GM23338 (cell line): ENCODE results near the gene N4BP2. TPM values are rescaled to one million over a fixed set of nuclear protein-coding genes. Genes with fewer than 3 reads are reported as not detected.

ENCODE experiments used
- ATAC-seq: fragments of 200-7000 bp; cut with Tn5 transposase; 3 replicates; pipeline ENCODE4 v1.9.1; 2020
- DNase-seq: peaks from one replicate; pipeline ENCODE4 v3.0.0-alpha.2; 2015; ENCODE audit warnings: low spot score
- H2AFZ ChIP-seq: fragments of 200-600 bp; sonication (generic); 2 replicates; pipeline ENCODE4 v1.8.0; 2016; ENCODE audit warnings: antibody characterized with exemption, mild to moderate bottlenecking, moderate library complexity
- H3F3A ChIP-seq: fragments of 200-600 bp; sonication (generic); replicated peaks from 2 replicates; pipeline ENCODE4 v1.8.0; 2017; ENCODE audit warnings: antibody characterized with exemption, mixed run types, low read depth
- H3K27ac ChIP-seq: fragments of 200-600 bp; sonication (generic); 2 replicates; pipeline ENCODE4 v1.6.1; 2016; ENCODE audit warnings: low read depth
- H3K27me3 ChIP-seq: fragments of 200-600 bp; sonication (generic); 2 replicates; pipeline ENCODE4 v1.8.0; 2016; ENCODE audit warnings: mild to moderate bottlenecking, mixed run types, moderate library complexity; ENCODE audit not compliant: insufficient read depth
- H3K36me3 ChIP-seq: fragments of 200-600 bp; sonication (generic); 2 replicates; pipeline ENCODE4 v1.8.0; 2016; ENCODE audit warnings: mild to moderate bottlenecking; ENCODE audit not compliant: insufficient read depth
- H3K4me1 ChIP-seq: fragments of 200-600 bp; sonication (generic); 2 replicates; pipeline ENCODE4 v1.8.0; 2016; ENCODE audit warnings: mild to moderate bottlenecking, moderate library complexity; ENCODE audit not compliant: insufficient read depth
- H3K4me2 ChIP-seq: fragments of 200-600 bp; sonication (generic); 2 replicates; pipeline ENCODE4 v1.7.1; 2017; ENCODE audit warnings: mixed run types
- H3K4me3 ChIP-seq: fragments of 200-600 bp; sonication (generic); 2 replicates; pipeline ENCODE4 v1.6.1; 2016; ENCODE audit warnings: mixed run types
- H3K79me2 ChIP-seq: fragments of 200-600 bp; sonication (generic); replicated peaks from 2 replicates; pipeline ENCODE4 v1.8.0; 2017; ENCODE audit warnings: mild to moderate bottlenecking; ENCODE audit not compliant: insufficient read depth
- H3K9me2 ChIP-seq: fragments of 200-600 bp; sonication (generic); 2 replicates; pipeline ENCODE4 v1.8.0; 2017; ENCODE audit not compliant: insufficient read depth
- H4K20me1 ChIP-seq: fragments of 200-600 bp; sonication (generic); replicated peaks from 2 replicates; pipeline ENCODE4 v1.8.0; 2017; ENCODE audit warnings: mild to moderate bottlenecking; ENCODE audit not compliant: insufficient read depth
- H3K27ac Mint-ChIP-seq: 2 replicates; pipeline ENCODE4 v1.8.0; 2020; ENCODE audit warnings: inconsistent platforms, mild to moderate bottlenecking, moderate library complexity, mixed read lengths
- H3K27me3 Mint-ChIP-seq: 3 replicates; pipeline ENCODE4 v1.8.0; 2022; ENCODE audit warnings: low read depth, mild to moderate bottlenecking, moderate library complexity, mixed read lengths, inconsistent platforms; ENCODE audit not compliant: insufficient read depth, poor library complexity
- H3K36me3 Mint-ChIP-seq: 3 replicates; pipeline ENCODE4 v1.8.0; 2021; ENCODE audit warnings: low read depth, mild to moderate bottlenecking, inconsistent platforms, moderate library complexity, mixed read lengths
- H3K4me1 Mint-ChIP-seq: 3 replicates; pipeline ENCODE4 v1.8.0; 2020; ENCODE audit warnings: mild to moderate bottlenecking, inconsistent platforms, mixed read lengths
- H3K4me3 Mint-ChIP-seq: 3 replicates; pipeline ENCODE4 v1.8.0; 2021; ENCODE audit warnings: moderate library complexity, mild to moderate bottlenecking, inconsistent platforms, mixed read lengths
- H3K9me3 Mint-ChIP-seq: 3 replicates; pipeline ENCODE4 v1.8.0; 2020; ENCODE audit warnings: moderate library complexity, mild to moderate bottlenecking, inconsistent platforms, mixed read lengths
- CREB1 ChIP-seq: fragments of 250-450 bp; sonication (Bioruptor Pico); IDR thresholded peaks from 2 replicates; pipeline ENCODE4 v1.5.0; 2020; ENCODE audit warnings: low read depth, mild to moderate bottlenecking, moderate library complexity
- EZH2 ChIP-seq: fragments of 200-600 bp; sonication (generic); IDR thresholded peaks from one replicate; pipeline ENCODE4 v1.8.0; 2017; ENCODE audit warnings: antibody characterized with exemption, mild to moderate bottlenecking, low read depth; ENCODE audit not compliant: unreplicated experiment
- EZH2phosphoT487 ChIP-seq: fragments of 200-600 bp; sonication (generic); IDR thresholded peaks from one replicate; pipeline ENCODE4 v1.8.1; 2018; ENCODE audit warnings: antibody characterized with exemption; ENCODE audit not compliant: unreplicated experiment
- JUNB ChIP-seq: IDR thresholded peaks from one replicate; pipeline ENCODE4 v1.6.1; 2016; ENCODE audit warnings: antibody characterized with exemption; ENCODE audit not compliant: unreplicated experiment
- NANOG ChIP-seq: IDR thresholded peaks from 2 replicates; pipeline ENCODE4 v1.6.1; 2016; ENCODE audit warnings: antibody characterized with exemption, borderline replicate concordance
- POLR2AphosphoS5 ChIP-seq: IDR thresholded peaks from 2 replicates; pipeline ENCODE4 v1.6.1; 2016; ENCODE audit warnings: antibody characterized with exemption, low read depth
- STAT1 ChIP-seq: IDR thresholded peaks from one replicate; pipeline ENCODE4 v1.6.1; 2016; ENCODE audit warnings: antibody characterized with exemption; ENCODE audit not compliant: unreplicated experiment
- ZNF114 ChIP-seq: fragments of 250-450 bp; sonication (Bioruptor Pico); IDR thresholded peaks from 2 replicates; pipeline ENCODE4 v1.5.0; 2020; ENCODE audit warnings: mild to moderate bottlenecking, moderate library complexity
- ZNF331 ChIP-seq: fragments of 250-450 bp; sonication (Bioruptor Pico); IDR thresholded peaks from 2 replicates; pipeline ENCODE4 v1.5.0; 2020; ENCODE audit warnings: low read depth, mild to moderate bottlenecking, moderate library complexity
- polyA plus RNA-seq: library from polyadenylated mRNA; unstranded; fragments of >200 nt; fragmentation: Nextera tagmentation; extraction: Ambion mirVana; gene quantifications from 2 replicates; pipeline ENCODE4 v1.2.1, GENCODE V29; 2016
- total RNA-seq: library from RNA; depleted of rRNA; stranded (reverse); fragments of >200 nt; shearing (Covaris generic); gene quantifications from 2 replicates; pipeline ENCODE4 v1.2.3, GENCODE V29; 2014
- TF ChIP-seq, protein P1 (sequence below): IDR thresholded peaks from 2 replicates; pipeline ENCODE4 v1.6.1; 2016; ENCODE audit warnings: antibody characterized with exemption
- TF ChIP-seq, protein P2 (sequence below): fragments of 250-450 bp; sonication (Bioruptor Pico); IDR thresholded peaks from 2 replicates; pipeline ENCODE4 v1.5.0; 2020; ENCODE audit warnings: mild to moderate bottlenecking, moderate library complexity
- TF ChIP-seq, protein P3 (sequence below), 2 experiments: fragments of 200-600 bp in 1 of 2; sonication (generic) in 1 of 2; conservative IDR thresholded peaks; 2 replicates each; pipeline versions ENCODE4 v1.5.1 to v1.6.1; 2016 to 2017; ENCODE audit warnings: antibody characterized with exemption in 2 of 2, low read depth in 2 of 2, mild to moderate bottlenecking in 2 of 2, moderate library complexity in 1 of 2
- TF ChIP-seq, protein P4 (sequence below): IDR thresholded peaks from one replicate; pipeline ENCODE4 v1.6.1; 2018; ENCODE audit warnings: antibody characterized with exemption; ENCODE audit not compliant: unreplicated experiment

N4BP2 gene
- total and polyA plus RNA-seq, 2 experiments from 2014 or later: 25.6 to 46.3 TPM

DNA sequence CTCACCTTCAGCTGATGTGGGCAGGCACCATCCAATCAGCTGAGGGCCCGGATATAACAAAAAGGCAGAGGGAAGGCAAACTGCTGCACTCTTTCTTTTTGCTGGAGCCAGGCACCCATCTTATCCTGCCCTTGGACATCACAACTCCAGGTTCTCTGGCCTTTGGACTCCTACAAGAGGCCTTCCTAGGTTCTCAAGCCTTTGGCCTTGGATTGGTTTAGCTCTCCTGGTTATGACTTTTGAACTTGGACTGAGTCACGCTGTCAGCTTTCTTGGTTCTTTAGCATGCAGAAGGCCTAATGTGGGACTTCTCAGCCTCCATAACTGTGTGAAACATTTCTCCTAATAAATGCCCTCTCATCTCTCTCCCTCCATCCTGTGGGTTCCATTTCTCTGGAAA is 23.0 kb upstream of the N4BP2 start:
- H4K20me1 ChIP-seq: no peaks in the 10 kb centered on the region
- ATAC-seq (no peak), DNase-seq (no peak)
- TF ChIP-seq ZNF114 (no peak), POLR2AphosphoS5 (no peak), ZNF331 (CRISPR knock-in tag) (no peak), NANOG (no peak), JUNB (no peak), EZH2phosphoT487 (no peak), EZH2 (no peak), CREB1 (CRISPR knock-in tag) (no peak), STAT1 (no peak)
- TF ChIP-seq, protein P1, sequence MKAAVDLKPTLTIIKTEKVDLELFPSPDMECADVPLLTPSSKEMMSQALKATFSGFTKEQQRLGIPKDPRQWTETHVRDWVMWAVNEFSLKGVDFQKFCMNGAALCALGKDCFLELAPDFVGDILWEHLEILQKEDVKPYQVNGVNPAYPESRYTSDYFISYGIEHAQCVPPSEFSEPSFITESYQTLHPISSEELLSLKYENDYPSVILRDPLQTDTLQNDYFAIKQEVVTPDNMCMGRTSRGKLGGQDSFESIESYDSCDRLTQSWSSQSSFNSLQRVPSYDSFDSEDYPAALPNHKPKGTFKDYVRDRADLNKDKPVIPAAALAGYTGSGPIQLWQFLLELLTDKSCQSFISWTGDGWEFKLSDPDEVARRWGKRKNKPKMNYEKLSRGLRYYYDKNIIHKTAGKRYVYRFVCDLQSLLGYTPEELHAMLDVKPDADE: no peak
- TF ChIP-seq, protein P2, sequence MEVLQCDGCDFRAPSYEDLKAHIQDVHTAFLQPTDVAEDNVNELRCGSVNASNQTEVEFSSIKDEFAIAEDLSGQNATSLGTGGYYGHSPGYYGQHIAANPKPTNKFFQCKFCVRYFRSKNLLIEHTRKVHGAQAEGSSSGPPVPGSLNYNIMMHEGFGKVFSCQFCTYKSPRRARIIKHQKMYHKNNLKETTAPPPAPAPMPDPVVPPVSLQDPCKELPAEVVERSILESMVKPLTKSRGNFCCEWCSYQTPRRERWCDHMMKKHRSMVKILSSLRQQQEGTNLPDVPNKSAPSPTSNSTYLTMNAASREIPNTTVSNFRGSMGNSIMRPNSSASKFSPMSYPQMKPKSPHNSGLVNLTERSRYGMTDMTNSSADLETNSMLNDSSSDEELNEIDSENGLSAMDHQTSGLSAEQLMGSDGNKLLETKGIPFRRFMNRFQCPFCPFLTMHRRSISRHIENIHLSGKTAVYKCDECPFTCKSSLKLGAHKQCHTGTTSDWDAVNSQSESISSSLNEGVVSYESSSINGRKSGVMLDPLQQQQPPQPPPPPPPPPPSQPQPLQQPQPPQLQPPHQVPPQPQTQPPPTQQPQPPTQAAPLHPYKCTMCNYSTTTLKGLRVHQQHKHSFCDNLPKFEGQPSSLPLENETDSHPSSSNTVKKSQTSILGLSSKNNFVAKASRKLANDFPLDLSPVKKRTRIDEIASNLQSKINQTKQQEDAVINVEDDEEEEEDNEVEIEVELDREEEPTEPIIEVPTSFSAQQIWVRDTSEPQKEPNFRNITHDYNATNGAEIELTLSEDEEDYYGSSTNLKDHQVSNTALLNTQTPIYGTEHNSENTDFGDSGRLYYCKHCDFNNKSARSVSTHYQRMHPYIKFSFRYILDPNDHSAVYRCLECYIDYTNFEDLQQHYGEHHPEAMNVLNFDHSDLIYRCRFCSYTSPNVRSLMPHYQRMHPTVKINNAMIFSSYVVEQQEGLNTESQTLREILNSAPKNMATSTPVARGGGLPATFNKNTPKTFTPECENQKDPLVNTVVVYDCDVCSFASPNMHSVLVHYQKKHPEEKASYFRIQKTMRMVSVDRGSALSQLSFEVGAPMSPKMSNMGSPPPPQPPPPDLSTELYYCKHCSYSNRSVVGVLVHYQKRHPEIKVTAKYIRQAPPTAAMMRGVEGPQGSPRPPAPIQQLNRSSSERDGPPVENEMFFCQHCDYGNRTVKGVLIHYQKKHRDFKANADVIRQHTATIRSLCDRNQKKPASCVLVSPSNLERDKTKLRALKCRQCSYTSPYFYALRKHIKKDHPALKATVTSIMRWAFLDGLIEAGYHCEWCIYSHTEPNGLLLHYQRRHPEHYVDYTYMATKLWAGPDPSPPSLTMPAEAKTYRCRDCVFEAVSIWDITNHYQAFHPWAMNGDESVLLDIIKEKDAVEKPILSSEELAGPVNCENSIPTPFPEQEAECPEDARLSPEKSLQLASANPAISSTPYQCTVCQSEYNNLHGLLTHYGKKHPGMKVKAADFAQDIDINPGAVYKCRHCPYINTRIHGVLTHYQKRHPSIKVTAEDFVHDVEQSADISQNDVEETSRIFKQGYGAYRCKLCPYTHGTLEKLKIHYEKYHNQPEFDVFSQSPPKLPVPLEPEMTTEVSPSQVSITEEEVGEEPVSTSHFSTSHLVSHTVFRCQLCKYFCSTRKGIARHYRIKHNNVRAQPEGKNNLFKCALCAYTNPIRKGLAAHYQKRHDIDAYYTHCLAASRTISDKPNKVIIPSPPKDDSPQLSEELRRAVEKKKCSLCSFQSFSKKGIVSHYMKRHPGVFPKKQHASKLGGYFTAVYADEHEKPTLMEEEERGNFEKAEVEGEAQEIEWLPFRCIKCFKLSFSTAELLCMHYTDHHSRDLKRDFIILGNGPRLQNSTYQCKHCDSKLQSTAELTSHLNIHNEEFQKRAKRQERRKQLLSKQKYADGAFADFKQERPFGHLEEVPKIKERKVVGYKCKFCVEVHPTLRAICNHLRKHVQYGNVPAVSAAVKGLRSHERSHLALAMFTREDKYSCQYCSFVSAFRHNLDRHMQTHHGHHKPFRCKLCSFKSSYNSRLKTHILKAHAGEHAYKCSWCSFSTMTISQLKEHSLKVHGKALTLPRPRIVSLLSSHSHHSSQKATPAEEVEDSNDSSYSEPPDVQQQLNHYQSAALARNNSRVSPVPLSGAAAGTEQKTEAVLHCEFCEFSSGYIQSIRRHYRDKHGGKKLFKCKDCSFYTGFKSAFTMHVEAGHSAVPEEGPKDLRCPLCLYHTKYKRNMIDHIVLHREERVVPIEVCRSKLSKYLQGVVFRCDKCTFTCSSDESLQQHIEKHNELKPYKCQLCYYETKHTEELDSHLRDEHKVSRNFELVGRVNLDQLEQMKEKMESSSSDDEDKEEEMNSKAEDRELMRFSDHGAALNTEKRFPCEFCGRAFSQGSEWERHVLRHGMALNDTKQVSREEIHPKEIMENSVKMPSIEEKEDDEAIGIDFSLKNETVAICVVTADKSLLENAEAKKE: no peak
- TF ChIP-seq, protein P3, sequence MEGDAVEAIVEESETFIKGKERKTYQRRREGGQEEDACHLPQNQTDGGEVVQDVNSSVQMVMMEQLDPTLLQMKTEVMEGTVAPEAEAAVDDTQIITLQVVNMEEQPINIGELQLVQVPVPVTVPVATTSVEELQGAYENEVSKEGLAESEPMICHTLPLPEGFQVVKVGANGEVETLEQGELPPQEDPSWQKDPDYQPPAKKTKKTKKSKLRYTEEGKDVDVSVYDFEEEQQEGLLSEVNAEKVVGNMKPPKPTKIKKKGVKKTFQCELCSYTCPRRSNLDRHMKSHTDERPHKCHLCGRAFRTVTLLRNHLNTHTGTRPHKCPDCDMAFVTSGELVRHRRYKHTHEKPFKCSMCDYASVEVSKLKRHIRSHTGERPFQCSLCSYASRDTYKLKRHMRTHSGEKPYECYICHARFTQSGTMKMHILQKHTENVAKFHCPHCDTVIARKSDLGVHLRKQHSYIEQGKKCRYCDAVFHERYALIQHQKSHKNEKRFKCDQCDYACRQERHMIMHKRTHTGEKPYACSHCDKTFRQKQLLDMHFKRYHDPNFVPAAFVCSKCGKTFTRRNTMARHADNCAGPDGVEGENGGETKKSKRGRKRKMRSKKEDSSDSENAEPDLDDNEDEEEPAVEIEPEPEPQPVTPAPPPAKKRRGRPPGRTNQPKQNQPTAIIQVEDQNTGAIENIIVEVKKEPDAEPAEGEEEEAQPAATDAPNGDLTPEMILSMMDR (conservative IDR thresholded peaks at IDR 0.05; ENCODE audit: low read depth in 2 of 2): no peak
- TF ChIP-seq, protein P4, sequence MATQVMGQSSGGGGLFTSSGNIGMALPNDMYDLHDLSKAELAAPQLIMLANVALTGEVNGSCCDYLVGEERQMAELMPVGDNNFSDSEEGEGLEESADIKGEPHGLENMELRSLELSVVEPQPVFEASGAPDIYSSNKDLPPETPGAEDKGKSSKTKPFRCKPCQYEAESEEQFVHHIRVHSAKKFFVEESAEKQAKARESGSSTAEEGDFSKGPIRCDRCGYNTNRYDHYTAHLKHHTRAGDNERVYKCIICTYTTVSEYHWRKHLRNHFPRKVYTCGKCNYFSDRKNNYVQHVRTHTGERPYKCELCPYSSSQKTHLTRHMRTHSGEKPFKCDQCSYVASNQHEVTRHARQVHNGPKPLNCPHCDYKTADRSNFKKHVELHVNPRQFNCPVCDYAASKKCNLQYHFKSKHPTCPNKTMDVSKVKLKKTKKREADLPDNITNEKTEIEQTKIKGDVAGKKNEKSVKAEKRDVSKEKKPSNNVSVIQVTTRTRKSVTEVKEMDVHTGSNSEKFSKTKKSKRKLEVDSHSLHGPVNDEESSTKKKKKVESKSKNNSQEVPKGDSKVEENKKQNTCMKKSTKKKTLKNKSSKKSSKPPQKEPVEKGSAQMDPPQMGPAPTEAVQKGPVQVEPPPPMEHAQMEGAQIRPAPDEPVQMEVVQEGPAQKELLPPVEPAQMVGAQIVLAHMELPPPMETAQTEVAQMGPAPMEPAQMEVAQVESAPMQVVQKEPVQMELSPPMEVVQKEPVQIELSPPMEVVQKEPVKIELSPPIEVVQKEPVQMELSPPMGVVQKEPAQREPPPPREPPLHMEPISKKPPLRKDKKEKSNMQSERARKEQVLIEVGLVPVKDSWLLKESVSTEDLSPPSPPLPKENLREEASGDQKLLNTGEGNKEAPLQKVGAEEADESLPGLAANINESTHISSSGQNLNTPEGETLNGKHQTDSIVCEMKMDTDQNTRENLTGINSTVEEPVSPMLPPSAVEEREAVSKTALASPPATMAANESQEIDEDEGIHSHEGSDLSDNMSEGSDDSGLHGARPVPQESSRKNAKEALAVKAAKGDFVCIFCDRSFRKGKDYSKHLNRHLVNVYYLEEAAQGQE: no peak
- H3K79me2 ChIP-seq: no peaks in the 10 kb centered on the region
- Mint-ChIP-seq H3K4me3 (no peak overlapping the region), H3K9me3 (no peaks in the 10 kb centered on the region), H3K36me3 (no peaks in the 10 kb centered on the region), H3K27ac (no peak overlapping the region), H3K27me3 (peaks cover 9% of the 10 kb centered on the region), H3K4me1 (no peaks in the 10 kb centered on the region)
- no peaks in the 10 kb centered on the region for H3K27me3 ChIP-seq
- H3K4me1 ChIP-seq: no peaks in the 10 kb centered on the region
- no peaks in the 10 kb centered on the region for H3F3A ChIP-seq
- H3K27ac ChIP-seq: no peak overlapping the region
- no peaks in the 10 kb centered on the region for H3K36me3 ChIP-seq
- 0 out of 2 replicates have a peak overlapping the region, but pooled peaks have one; percentile 43 for H2AFZ ChIP-seq
- H3K9me2 ChIP-seq: no peaks in the 10 kb centered on the region
- H3K4me2 ChIP-seq: no peak overlapping the region
- H3K4me3 ChIP-seq: no peak overlapping the region
